Measurements from ENCODE around the gene GRB2.
"Not testable (repeated sequence)": the region's sequence is repeated elsewhere in the genome, so short reads cannot be mapped to it uniquely, and the experiment has no call there.

Gene GRB2

GRCh38 chr17:75318615-75319222, 86.8 kb downstream of the GRB2 start:
- no peak for DNase-seq (ENCODE audit: low read depth in 2 of 2)

- no peak for DNase-seq (ENCODE audit: low read depth in 2 of 2)
Measured at GRCh38 chr17:75318211-75318610, 87.3 kb downstream of the GRB2 start.

GRCh38 chr17:75317671-75318070, 87.8 kb downstream of the GRB2 start:
- DNase-seq (ENCODE audit: low read depth in 2 of 2) = no peak

- DNase-seq (ENCODE audit: low read depth in 2 of 2) = no peak
Measured at GRCh38 chr17:75316253-75316652, 89.2 kb downstream of the GRB2 start.

GRCh38 chr17:75315541-75316243, 89.8 kb downstream of the GRB2 start:
- no peak for DNase-seq (ENCODE audit: low read depth in 2 of 2)

- DNase-seq (ENCODE audit: low read depth in 2 of 2) = no peak
Measured at GRCh38 chr17:75313941-75314551, 91.4 kb downstream of the GRB2 start.

GRCh38 chr17:75308732-75309629, 96.5 kb downstream of the GRB2 start:
- DNase-seq (ENCODE audit: low read depth in 2 of 2) = no peak

- DNase-seq (ENCODE audit: low read depth in 2 of 2) = no peak
Measured at GRCh38 chr17:75307957-75308731, 97.3 kb downstream of the GRB2 start.

GRCh38 chr17:75301502-75302206, 103.8 kb downstream of the GRB2 start:
- DNase-seq (ENCODE audit: low read depth in 2 of 2) = no peak

GRCh38 chr17:75301049-75301448, 104.4 kb downstream of the GRB2 start:
- no peak for DNase-seq (ENCODE audit: low read depth in 2 of 2)

- DNase-seq (ENCODE audit: low read depth in 2 of 2) = no peak
Measured at GRCh38 chr17:75300280-75300679, 105.2 kb downstream of the GRB2 start.

GRCh38 chr17:75295201-75296158, 110.0 kb downstream of the GRB2 start:
- DNase-seq (ENCODE audit: low read depth in 2 of 2) = peak in 1 of 2 donors; percentile 13

GRCh38 chr17:75292810-75293448, 112.5 kb downstream of the GRB2 start:
- DNase-seq (ENCODE audit: low read depth in 2 of 2) = not testable (repeated sequence)

- DNase-seq (ENCODE audit: low read depth in 2 of 2) = peak; percentile 40
Measured at GRCh38 chr17:75289832-75290337, 115.6 kb downstream of the GRB2 start.

- DNase-seq (ENCODE audit: low read depth in 2 of 2) = peak; percentile 89 to 94
Measured at GRCh38 chr17:75289115-75289831, 116.2 kb downstream of the GRB2 start, which contains the start of gene SLC25A19. Gene SLC25A19 (minus strand): TSS chr17:75289433. CDS start chr17:75286764, 2,669 bp downstream.

- DNase-seq (ENCODE audit: low read depth in 2 of 2) = peak in 1 of 2 donors; percentile 42
Measured at GRCh38 chr17:75288770-75289114, 116.7 kb downstream of the GRB2 start.

- no peak for DNase-seq (ENCODE audit: low read depth in 2 of 2)
Measured at GRCh38 chr17:75288359-75288758, 117.1 kb downstream of the GRB2 start.

- DNase-seq (ENCODE audit: low read depth in 2 of 2) = no peak
Measured at GRCh38 chr17:75287221-75287620, 118.3 kb downstream of the GRB2 start.

All from activated CD4-positive, alpha-beta T cell treated with anti-CD3 and anti-CD28 coated beads for 24 hours (primary cell).